Endodermal cell (in vitro differentiated cells): ENCODE data around the gene NRXN2. TPM values are rescaled to one million over a fixed set of nuclear protein-coding genes. Genes with fewer than 3 reads are reported as not detected.
A peak's percentile ranks its signal among the peaks of the same experiment; 100 is the strongest.
"Not testable (repeated sequence)": the region's sequence is repeated elsewhere in the genome, so short reads cannot be mapped to it uniquely, and the experiment has no call there.

Source experiments
- DNase-seq: peaks from one replicate; pipeline ENCODE4 v3.0.0-alpha.2; 2017
- H3K27ac ChIP-seq: 2 replicates; pipeline ENCODE4 v1.5.1; 2013; ENCODE audit warnings: mild to moderate bottlenecking, low read depth, low read length, moderate library complexity
- H3K27me3 ChIP-seq: 2 replicates; pipeline ENCODE4 v1.6.1; 2013; ENCODE audit warnings: mild to moderate bottlenecking, low read length, moderate library complexity; ENCODE audit not compliant: insufficient read depth, control insufficient read depth, poor library complexity, severe bottlenecking
- H3K36me3 ChIP-seq: 2 replicates; pipeline ENCODE4 v1.7.0; 2013; ENCODE audit warnings: mild to moderate bottlenecking, low read length, moderate library complexity; ENCODE audit not compliant: control insufficient read depth, insufficient read depth
- H3K4me1 ChIP-seq: one replicate; pipeline ENCODE4 v1.7.0; 2013; ENCODE audit warnings: low read length; ENCODE audit not compliant: control insufficient read depth, insufficient read depth
- H3K4me3 ChIP-seq: 2 replicates; pipeline ENCODE4 v1.5.1; 2013; ENCODE audit warnings: mild to moderate bottlenecking, low read length, moderate library complexity
- H3K9ac ChIP-seq: 2 replicates; pipeline ENCODE4 v1.6.1; 2013; ENCODE audit warnings: mild to moderate bottlenecking, low read length, moderate library complexity; ENCODE audit not compliant: poor library complexity, severe bottlenecking; ENCODE audit errors: extremely low read depth
- H3K9me3 ChIP-seq: 2 replicates; pipeline ENCODE4 v1.6.1; 2013; ENCODE audit warnings: mild to moderate bottlenecking, low read length, moderate library complexity; ENCODE audit not compliant: control insufficient read depth
- H3K27ac Mint-ChIP-seq: 2 replicates; pipeline ENCODE4 v1.8.0; 2020; ENCODE audit warnings: mixed read lengths
- H3K27me3 Mint-ChIP-seq: 2 replicates; pipeline ENCODE4 v1.8.0; 2021; ENCODE audit warnings: mild to moderate bottlenecking, mixed read lengths; ENCODE audit not compliant: insufficient read depth
- H3K36me3 Mint-ChIP-seq: 2 replicates; pipeline ENCODE4 v1.8.0; 2020; ENCODE audit warnings: low read depth, mixed read lengths
- H3K4me1 Mint-ChIP-seq: 2 replicates; pipeline ENCODE4 v1.8.0; 2020; ENCODE audit warnings: mixed read lengths
- H3K4me3 Mint-ChIP-seq: 2 replicates; pipeline ENCODE4 v1.8.0; 2020; ENCODE audit warnings: mild to moderate bottlenecking, moderate library complexity, mixed read lengths
- H3K9me3 Mint-ChIP-seq: 2 replicates; pipeline ENCODE4 v1.8.0; 2020; ENCODE audit warnings: mild to moderate bottlenecking, mixed read lengths
- WGBS, 2 experiments: methylation state at CpG; one replicate each; pipeline versions ENCODE4 v1.1.5 to v1.1.7; 2013; ENCODE audit warnings: missing lambda C conversion rate in 2 of 2, mixed read lengths in 1 of 2; ENCODE audit not compliant: insufficient coverage in 1 of 2, insufficient read length in 1 of 2; 5-methylcytosine and 5-hydroxymethylcytosine counted together
- total RNA-seq, 2 donors: library from RNA; stranded (reverse); fragmentation: NEBNext Ultra II Directional in 1 of 2; extraction: Animal tissue kit (Norgen Biotek cat#: 25700) in 1 of 2; gene quantifications; 2 replicates in 1 of 2; 3 replicates in 1 of 2; pipeline ENCODE4 v1.2.1, GENCODE V29; 2021
- TF ChIP-seq, protein P1 (sequence below): fragments of 200-600 bp; sonication (generic); conservative IDR thresholded peaks from 2 replicates; pipeline ENCODE4 v1.5.0; 2021; ENCODE audit warnings: antibody characterized with exemption, mild to moderate bottlenecking

Gene NRXN2
- total RNA-seq, 2 donors from 2014 or later: 1.00 to 1.5 TPM

DNA sequence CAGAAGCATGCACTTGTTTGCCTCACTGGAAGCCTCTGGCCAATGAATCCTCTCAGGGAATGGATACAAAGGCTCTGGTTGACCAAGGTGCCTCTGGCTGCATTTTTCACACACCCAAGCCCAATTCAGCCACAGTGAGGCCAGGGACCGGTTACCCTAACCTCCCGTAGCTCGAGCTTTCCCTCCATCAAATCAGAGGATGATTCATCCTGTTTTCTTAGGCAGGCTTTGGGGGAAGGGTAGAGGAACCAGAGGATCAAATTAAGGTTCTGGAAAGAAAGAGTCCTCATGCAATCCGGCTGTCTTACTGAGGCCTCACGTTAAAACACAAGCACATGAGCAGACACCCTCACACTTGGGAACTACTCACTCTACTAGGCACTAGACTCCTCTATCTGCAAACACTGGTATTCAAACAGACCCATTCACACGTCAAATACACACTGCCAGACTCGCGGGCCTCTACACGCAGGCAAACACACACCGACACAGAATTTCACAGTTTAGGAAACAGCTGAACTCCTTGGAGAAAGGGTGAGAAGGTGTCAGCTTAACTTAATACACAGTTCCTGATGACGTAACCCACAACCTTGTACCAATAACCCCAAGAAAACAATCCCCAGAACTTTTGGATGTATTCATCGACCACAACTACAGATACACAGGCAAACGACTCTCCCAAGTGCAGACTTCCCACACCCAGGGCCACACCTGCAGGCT, 12.4 kb downstream of the NRXN2 start:
- H3K4me1 ChIP-seq: no peaks in the 10 kb centered on the region
- no peaks in the 10 kb centered on the region for H3K36me3 ChIP-seq
- H3K4me3 Mint-ChIP-seq: peak overlapping the region; percentile 25
- peaks cover 68% of the 10 kb centered on the region for H3K27me3 Mint-ChIP-seq
- no peak overlapping the region for H3K9ac ChIP-seq
- no peak for DNase-seq
- no peak overlapping the region for H3K27ac Mint-ChIP-seq
- TF ChIP-seq, protein P1, sequence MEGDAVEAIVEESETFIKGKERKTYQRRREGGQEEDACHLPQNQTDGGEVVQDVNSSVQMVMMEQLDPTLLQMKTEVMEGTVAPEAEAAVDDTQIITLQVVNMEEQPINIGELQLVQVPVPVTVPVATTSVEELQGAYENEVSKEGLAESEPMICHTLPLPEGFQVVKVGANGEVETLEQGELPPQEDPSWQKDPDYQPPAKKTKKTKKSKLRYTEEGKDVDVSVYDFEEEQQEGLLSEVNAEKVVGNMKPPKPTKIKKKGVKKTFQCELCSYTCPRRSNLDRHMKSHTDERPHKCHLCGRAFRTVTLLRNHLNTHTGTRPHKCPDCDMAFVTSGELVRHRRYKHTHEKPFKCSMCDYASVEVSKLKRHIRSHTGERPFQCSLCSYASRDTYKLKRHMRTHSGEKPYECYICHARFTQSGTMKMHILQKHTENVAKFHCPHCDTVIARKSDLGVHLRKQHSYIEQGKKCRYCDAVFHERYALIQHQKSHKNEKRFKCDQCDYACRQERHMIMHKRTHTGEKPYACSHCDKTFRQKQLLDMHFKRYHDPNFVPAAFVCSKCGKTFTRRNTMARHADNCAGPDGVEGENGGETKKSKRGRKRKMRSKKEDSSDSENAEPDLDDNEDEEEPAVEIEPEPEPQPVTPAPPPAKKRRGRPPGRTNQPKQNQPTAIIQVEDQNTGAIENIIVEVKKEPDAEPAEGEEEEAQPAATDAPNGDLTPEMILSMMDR: no peak
- no peak overlapping the region for H3K4me3 ChIP-seq
- H3K4me1 Mint-ChIP-seq: peaks cover 11% of the 10 kb centered on the region
- H3K27me3 ChIP-seq: peaks cover 64% of the 10 kb centered on the region
- WGBS, 2 experiments: 55 to 90% methylated on average over 2 to 13 of the region's 13 CpGs
- no peaks in the 10 kb centered on the region for H3K9me3 Mint-ChIP-seq
- no peak overlapping the region for H3K27ac ChIP-seq
- no peaks in the 10 kb centered on the region for H3K9me3 ChIP-seq
- no peaks in the 10 kb centered on the region for H3K36me3 Mint-ChIP-seq

DNA sequence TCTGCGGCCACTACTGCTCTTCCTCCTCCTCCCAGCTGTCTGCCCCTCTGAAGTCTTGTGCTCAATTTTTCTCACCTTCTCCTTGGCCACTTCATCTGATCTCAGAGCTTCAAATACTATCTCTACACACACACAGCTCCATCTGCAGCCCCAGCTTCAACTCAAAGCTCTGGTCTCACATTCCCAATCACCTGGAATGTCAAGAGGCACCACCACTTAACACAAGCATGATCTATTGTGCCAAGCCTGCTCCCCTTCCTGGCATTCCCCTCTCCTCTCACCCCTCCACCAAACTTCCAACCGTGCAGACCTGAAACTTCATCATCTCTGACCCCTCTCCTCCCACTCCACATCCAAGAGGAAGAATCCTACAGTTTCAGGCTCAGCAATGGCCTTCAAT, 17.5 kb downstream of the NRXN2 start:
- Mint-ChIP-seq H3K4me1 (peaks cover under 1% of the 10 kb centered on the region), H3K27ac (no peak overlapping the region), H3K27me3 (peaks cover 56% of the 10 kb centered on the region), H3K36me3 (no peaks in the 10 kb centered on the region), H3K9me3 (peaks cover 4% of the 10 kb centered on the region), H3K4me3 (no peak overlapping the region)
- Histone ChIP-seq H3K36me3 (no peaks in the 10 kb centered on the region), H3K27me3 (peaks cover 21% of the 10 kb centered on the region), H3K9me3 (no peaks in the 10 kb centered on the region), H3K27ac (no peak overlapping the region), H3K9ac (no peak overlapping the region), H3K4me1 (no peaks in the 10 kb centered on the region), H3K4me3 (no peak overlapping the region)
- no peak for DNase-seq
- TF ChIP-seq, protein P1: no peak
- WGBS, 2 experiments: 67 to 71% methylated on average over 2 of the region's 2 CpGs

DNA sequence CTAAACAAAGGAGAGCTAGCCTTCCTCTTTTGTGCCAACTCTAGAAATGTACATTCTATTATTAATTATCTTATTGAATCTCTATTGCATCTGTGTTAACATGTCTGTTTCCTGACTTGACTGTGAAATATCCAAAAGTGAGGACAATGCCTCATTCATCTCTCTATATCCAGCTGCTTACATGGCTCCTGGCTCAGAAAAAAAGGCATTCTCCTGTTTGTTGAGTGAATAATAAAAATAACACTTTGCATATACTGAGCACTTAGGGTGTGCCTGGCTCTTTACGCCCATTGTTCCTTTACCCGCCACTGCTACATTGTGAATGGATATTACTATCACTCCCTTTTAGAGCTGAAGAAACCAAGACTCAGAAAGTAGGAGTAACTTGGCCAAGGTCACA, 19.9 kb downstream of the NRXN2 start:
- peaks cover 55% of the 10 kb centered on the region for H3K27me3 Mint-ChIP-seq
- WGBS, 2 experiments: 98 to 100% methylated on average over 2 of the region's 2 CpGs

DNA sequence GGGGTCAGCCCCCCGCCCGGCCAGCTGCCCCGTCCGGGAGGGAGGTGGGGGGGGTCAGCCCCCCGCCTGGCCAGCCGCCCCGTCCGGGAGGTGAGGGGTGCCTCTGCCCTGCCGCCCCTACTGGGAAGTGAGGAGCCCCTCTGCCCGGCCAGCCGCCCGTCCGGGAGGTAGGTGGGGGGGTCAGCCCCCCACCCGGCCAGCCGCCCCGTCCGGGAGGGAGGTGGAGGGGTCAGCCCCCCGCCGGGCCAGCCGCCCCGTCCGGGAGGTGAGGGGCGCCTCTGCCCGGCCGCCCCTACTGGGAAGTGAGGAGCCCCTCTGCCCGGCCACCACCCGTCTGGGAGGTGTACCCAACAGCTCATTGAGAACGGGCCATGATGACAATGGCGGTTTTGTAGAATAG, 21.0 kb downstream of the NRXN2 start:
- not testable (repeated sequence) for H3K27ac ChIP-seq, DNase-seq, H3K9ac ChIP-seq, H3K9me3 Mint-ChIP-seq, H3K36me3 ChIP-seq, H3K36me3 Mint-ChIP-seq, H3K4me1 ChIP-seq, H3K4me3 ChIP-seq, H3K27ac Mint-ChIP-seq, H3K4me3 Mint-ChIP-seq, H3K27me3 ChIP-seq, H3K4me1 Mint-ChIP-seq, H3K9me3 ChIP-seq
- WGBS, 2 experiments: 94% methylated on average over 19 of the region's 29 CpGs; no CpG with 5 or more reads in 1 of the 2 experiments
- H3K27me3 Mint-ChIP-seq: peaks cover 65% of the 10 kb centered on the region

More for the DNA sequence above, 19.9 kb downstream of the NRXN2 start:
- DNase-seq: no peak
- TF ChIP-seq, protein P1: no peak
- Histone ChIP-seq H3K4me3 (no peak overlapping the region), H3K27ac (no peak overlapping the region), H3K27me3 (peaks cover 10% of the 10 kb centered on the region), H3K9ac (no peak overlapping the region), H3K4me1 (no peaks in the 10 kb centered on the region), H3K36me3 (no peaks in the 10 kb centered on the region), H3K9me3 (no peaks in the 10 kb centered on the region)
- Mint-ChIP-seq H3K36me3 (no peaks in the 10 kb centered on the region), H3K9me3 (peaks cover 4% of the 10 kb centered on the region), H3K4me1 (no peaks in the 10 kb centered on the region), H3K4me3 (no peak overlapping the region), H3K27ac (no peak overlapping the region)
